ENCODE results near the gene PRH2. TPM values are rescaled to one million over a fixed set of nuclear protein-coding genes. Genes with fewer than 3 reads are reported as not detected.

PRH2 gene
- total RNA-seq (not detected), polyA plus RNA-seq (not detected)
- long read RNA-seq, donor 1 = 0 reads
- long read RNA-seq, donor 2 = 0 reads
- long read RNA-seq, donor 3, partial matches to known transcripts = 0 of 1 reads
- long read RNA-seq, donor 3, other reads (novel, unspliced or antisense) = 1 of 1 reads

DNA sequence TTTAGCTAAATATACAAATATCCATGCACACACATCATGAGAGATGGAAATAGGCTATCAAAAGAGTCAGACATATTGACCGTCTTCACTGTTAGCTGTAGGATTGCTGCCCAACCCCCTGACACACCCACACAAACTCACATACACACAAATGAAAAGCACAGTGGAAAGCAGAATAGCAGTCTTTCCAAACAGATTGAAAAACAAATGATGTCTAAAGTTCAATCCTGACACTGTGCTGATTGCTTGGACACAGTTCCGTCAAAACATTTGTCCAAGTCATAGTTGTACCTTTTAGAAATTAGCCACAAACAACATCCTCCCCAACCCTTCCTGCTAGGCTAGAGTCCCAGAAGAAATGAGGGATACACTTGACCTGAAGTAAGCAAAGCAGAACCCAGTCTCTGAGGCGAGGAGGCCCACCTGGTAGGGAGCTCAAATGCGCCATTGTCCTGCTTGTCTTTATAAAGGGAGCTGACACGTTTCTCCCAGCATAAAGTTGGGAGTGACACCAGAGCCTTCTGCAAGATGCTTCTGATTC is at the start of gene PRH2:
TSS of gene PRH2 (plus strand) at position 491 of the 541 bp plus-strand sequence. CDS start at position 529, 38 bp downstream.
- Histone ChIP-seq H3K4me1 (peaks cover 0 to 3% (median 0%) of the 10 kb centered on the region in 9 donors), H3K4me3 (no peak within 1 kb of the TSS), H3K9me3 (no peaks in the 10 kb centered on the region), H3K27me3 (no peaks in the 10 kb centered on the region), H3K36me3 (no peaks in the 10 kb centered on the region), H3K27ac (no peak within 1 kb of the TSS)
- ATAC-seq (no peak), DNase-seq (no peak)
- no peak for TF ChIP-seq CTCF (IDR thresholded peaks at IDR 0.05)
- WGBS, 2 donors = 93 to 99% methylated on average over 5 of the region's 5 CpGs
- intact Hi-C loops (cut with DNase I) = no loop called here

GRCh38 chr12:10884086-10884725 is 44.8 kb upstream of the PRH2 start, which contains the start of gene PRH1:
Gene PRH1, minus strand, starts transcription at chr12:10884255. Its CDS starts 38 bp downstream, at chr12:10884217.
- TF ChIP-seq CTCF (IDR thresholded peaks at IDR 0.05) = no peak
- Histone ChIP-seq H3K27me3 (no peaks in the 10 kb centered on the region), H3K27ac (no peak within 1 kb of the TSS), H3K9me3 (no peaks in the 10 kb centered on the region), H3K4me3 (no peak within 1 kb of the TSS), H3K36me3 (peaks cover 0 to 28% (median 6%) of the 10 kb centered on the region in 9 donors), H3K4me1 (peaks cover 0 to 12% (median 0%) of the 10 kb centered on the region in 9 donors)
- intact Hi-C loops (cut with DNase I) = no loop called here
- DNase-seq = no peak
- 95 to 97% methylated on average over 6 of the region's 6 CpGs for WGBS, 2 donors
- ATAC-seq = no peak

- TF ChIP-seq CTCF (IDR thresholded peaks at IDR 0.05) = no peak
- H3K27me3 ChIP-seq = no peaks in the 10 kb centered on the region
- no peaks in the 10 kb centered on the region for H3K9me3 ChIP-seq
- ATAC-seq (no peak), DNase-seq (no peak)
- H3K27ac ChIP-seq = no peak overlapping the region
- peaks cover 0 to 12% (median 0%) of the 10 kb centered on the region in 9 donors for H3K4me1 ChIP-seq
- intact Hi-C loops (cut with DNase I) = no loop called here
- no peak overlapping the region for H3K4me3 ChIP-seq
- peaks cover 0 to 6% (median 0%) of the 10 kb centered on the region in 9 donors for H3K36me3 ChIP-seq
Measured at GRCh38 chr12:10889226-10889625, 39.8 kb upstream of the PRH2 start.

GRCh38 chr12:10891937-10892336 is 37.1 kb upstream of the PRH2 start:
- intact Hi-C loops (cut with DNase I) = no loop called here
- DNase-seq = no peak
- peaks cover 0 to 7% (median 0%) of the 10 kb centered on the region in 9 donors for H3K36me3 ChIP-seq
- H3K9me3 ChIP-seq = no peaks in the 10 kb centered on the region
- H3K4me3 ChIP-seq = no peak overlapping the region
- H3K27ac ChIP-seq = no peak overlapping the region
- no peaks in the 10 kb centered on the region for H3K27me3 ChIP-seq
- peaks cover 0 to 3% (median 0%) of the 10 kb centered on the region in 9 donors for H3K4me1 ChIP-seq
- WGBS, 2 donors = 96 to 100% methylated on average over 2 of the region's 2 CpGs
- no peak for TF ChIP-seq CTCF (IDR thresholded peaks at IDR 0.05)
- ATAC-seq = no peak
